Urinary bladder (tissue), 4 donors: ENCODE measurements around the gene THBS4. TPM values are rescaled to one million over a fixed set of nuclear protein-coding genes. Genes with fewer than 3 reads are reported as not detected.

Source experiments
- DNase-seq: peaks from one replicate; pipeline ENCODE4 v3.0.0-alpha.2; 2015; ENCODE audit errors: extremely low spot score
- H3K27ac ChIP-seq: one replicate; pipeline ENCODE4 v1.5.1; 2013; ENCODE audit warnings: low read depth, mild to moderate bottlenecking, moderate library complexity
- H3K36me3 ChIP-seq: one replicate; pipeline ENCODE4 v1.6.1; 2013; ENCODE audit warnings: mild to moderate bottlenecking, moderate library complexity; ENCODE audit not compliant: insufficient read depth
- H3K4me1 ChIP-seq: one replicate; pipeline ENCODE4 v1.6.1; 2013; ENCODE audit warnings: mild to moderate bottlenecking, moderate library complexity; ENCODE audit not compliant: insufficient read depth
- H3K4me3 ChIP-seq: one replicate; pipeline ENCODE4 v1.5.1; 2013; ENCODE audit warnings: low read depth, low read length
- WGBS: extraction: QIAGEN DNeasy Blood & Tissue Kit; methylation state at CpG from one replicate; pipeline ENCODE4 v1.1.7; 2013; 5-methylcytosine and 5-hydroxymethylcytosine counted together
- polyA plus RNA-seq: library from polyadenylated mRNA; stranded (reverse); fragments of 200-250 nt; gene quantifications from one replicate; pipeline ENCODE4 v1.2.3, GENCODE V29; 2013
- total RNA-seq: library from RNA; depleted of rRNA; stranded (reverse); fragments of >200 nt; gene quantifications from one replicate; pipeline ENCODE4 v1.2.3, GENCODE V29; 2014
- donor health status: healthy with polysubstance abuse.
- donor health status: healthy.

The THBS4 gene
- total and polyA plus RNA-seq, 2 donors: 2.8 to 3.9 TPM

GRCh38 chr5:80057921-80058320, 22.8 kb downstream of the THBS4 start:
- Histone ChIP-seq H3K27ac (no peak overlapping the region), H3K4me1 (no peaks in the 10 kb centered on the region), H3K36me3 (no peaks in the 10 kb centered on the region), H3K4me3 (no peak overlapping the region)
- WGBS: 78% methylated on average over 2 of the region's 2 CpGs
- DNase-seq: no peak

GRCh38 chr5:80059354-80059980, 24.3 kb downstream of the THBS4 start:
- H3K4me1 ChIP-seq: no peaks in the 10 kb centered on the region
- no peak for DNase-seq
- no peak overlapping the region for H3K27ac ChIP-seq
- no peak overlapping the region for H3K4me3 ChIP-seq
- WGBS: 96% methylated on average over 18 of the region's 18 CpGs
- H3K36me3 ChIP-seq: no peaks in the 10 kb centered on the region

- 51% methylated on average over 4 of the region's 4 CpGs for WGBS
- no peaks in the 10 kb centered on the region for H3K4me1 ChIP-seq
- H3K4me3 ChIP-seq: no peak overlapping the region
- H3K27ac ChIP-seq: no peak overlapping the region
- no peaks in the 10 kb centered on the region for H3K36me3 ChIP-seq
- no peak for DNase-seq
Observed at GRCh38 chr5:80060966-80061365, 25.8 kb downstream of the THBS4 start.

- Histone ChIP-seq H3K36me3 (no peaks in the 10 kb centered on the region), H3K27ac (no peak overlapping the region), H3K4me1 (no peaks in the 10 kb centered on the region), H3K4me3 (no peak overlapping the region)
- no peak for DNase-seq
- WGBS: 93% methylated on average over 4 of the region's 4 CpGs
Observed at GRCh38 chr5:80061547-80061946, 26.4 kb downstream of the THBS4 start.

- DNase-seq: no peak
- H3K4me3 ChIP-seq: no peak overlapping the region
- H3K36me3 ChIP-seq: no peaks in the 10 kb centered on the region
- H3K4me1 ChIP-seq: no peaks in the 10 kb centered on the region
- H3K27ac ChIP-seq: no peak overlapping the region
Observed at GRCh38 chr5:80064124-80064523, 29.0 kb downstream of the THBS4 start.

GRCh38 chr5:80067016-80067415, 31.9 kb downstream of the THBS4 start:
- Histone ChIP-seq H3K4me1 (no peaks in the 10 kb centered on the region), H3K4me3 (no peak overlapping the region), H3K27ac (no peak overlapping the region), H3K36me3 (no peaks in the 10 kb centered on the region)
- DNase-seq: no peak
- 79% methylated on average over 2 of the region's 2 CpGs for WGBS

GRCh38 chr5:80067531-80068245, 32.5 kb downstream of the THBS4 start:
- H3K36me3 ChIP-seq: no peaks in the 10 kb centered on the region
- WGBS: 89% methylated on average over 8 of the region's 8 CpGs
- H3K27ac ChIP-seq: no peak overlapping the region
- H3K4me3 ChIP-seq: no peak overlapping the region
- H3K4me1 ChIP-seq: no peaks in the 10 kb centered on the region
- no peak for DNase-seq

GRCh38 chr5:80068246-80068636, 33.1 kb downstream of the THBS4 start:
- no peak for DNase-seq
- no peak overlapping the region for H3K4me3 ChIP-seq
- H3K36me3 ChIP-seq: no peaks in the 10 kb centered on the region
- H3K27ac ChIP-seq: no peak overlapping the region
- 97% methylated on average over 5 of the region's 5 CpGs for WGBS
- no peaks in the 10 kb centered on the region for H3K4me1 ChIP-seq

GRCh38 chr5:80068775-80069174, 33.6 kb downstream of the THBS4 start:
- Histone ChIP-seq H3K27ac (no peak overlapping the region), H3K36me3 (no peaks in the 10 kb centered on the region), H3K4me1 (no peaks in the 10 kb centered on the region), H3K4me3 (no peak overlapping the region)
- DNase-seq: no peak
- WGBS: 83% methylated on average over 4 of the region's 4 CpGs

GRCh38 chr5:80069251-80069800, 34.2 kb downstream of the THBS4 start:
- Histone ChIP-seq H3K27ac (no peak overlapping the region), H3K4me3 (no peak overlapping the region), H3K4me1 (no peaks in the 10 kb centered on the region), H3K36me3 (no peaks in the 10 kb centered on the region)
- 59% methylated on average over 4 of the region's 4 CpGs for WGBS
- DNase-seq: no peak

- no peak for DNase-seq
- Histone ChIP-seq H3K4me3 (no peak overlapping the region), H3K36me3 (no peaks in the 10 kb centered on the region), H3K27ac (no peak overlapping the region), H3K4me1 (no peaks in the 10 kb centered on the region)
- WGBS: 50% methylated on average over 3 of the region's 3 CpGs
Observed at GRCh38 chr5:80069918-80070318, 34.8 kb downstream of the THBS4 start.

- no peak overlapping the region for H3K4me3 ChIP-seq
- no peak overlapping the region for H3K27ac ChIP-seq
- H3K36me3 ChIP-seq: no peaks in the 10 kb centered on the region
- DNase-seq: no peak
- H3K4me1 ChIP-seq: no peaks in the 10 kb centered on the region
- 80% methylated on average over 10 of the region's 10 CpGs for WGBS
Observed at GRCh38 chr5:80070338-80071056, 35.3 kb downstream of the THBS4 start.

GRCh38 chr5:80071510-80072021, 36.4 kb downstream of the THBS4 start:
- DNase-seq: no peak

More at GRCh38 chr5:80071510-80072021, 36.4 kb downstream of the THBS4 start:
- H3K4me3 ChIP-seq: no peak overlapping the region
- H3K27ac ChIP-seq: no peak overlapping the region
- H3K36me3 ChIP-seq: no peaks in the 10 kb centered on the region
- WGBS: 94% methylated on average over 2 of the region's 2 CpGs
- no peaks in the 10 kb centered on the region for H3K4me1 ChIP-seq
